ENCODE measurements around the gene KCNQ4. TPM values are rescaled to one million over a fixed set of nuclear protein-coding genes. Genes with fewer than 3 reads are reported as not detected.

KCNQ4 gene
- total and polyA plus RNA-seq, 2 experiments from 2014 or later, result 1.3 to 3.0 TPM

GRCh38 chr1:40758578-40759343, 24.8 kb upstream of the KCNQ4 start (continued):
- TF ChIP-seq JUNB (IDR thresholded peaks at IDR 0.05; ENCODE audit: unreplicated experiment), result no peak
- no peak for TF ChIP-seq ZNF331 (CRISPR knock-in tag; IDR thresholded peaks at IDR 0.05; ENCODE audit: low read depth)
- TF ChIP-seq POLR2AphosphoS5 (IDR thresholded peaks at IDR 0.05; ENCODE audit: low read depth), result no peak
- TF ChIP-seq STAT1 (IDR thresholded peaks at IDR 0.05; ENCODE audit: unreplicated experiment), result no peak
- no peak for TF ChIP-seq ETS1 (IDR thresholded peaks at IDR 0.05)
- no peak for TF ChIP-seq REST (IDR thresholded peaks at IDR 0.05; ENCODE audit: unreplicated experiment)
- TF ChIP-seq NANOG (IDR thresholded peaks at IDR 0.05; ENCODE audit: borderline replicate concordance), result no peak

- no peak overlapping the region for H3K4me3 Mint-ChIP-seq
- no peak overlapping the region for H3K27ac Mint-ChIP-seq
- Histone ChIP-seq H3K9me2 (ENCODE audit: insufficient read depth) (no peaks in the 10 kb centered on the region), H3K27ac (ENCODE audit: low read depth) (no peak overlapping the region), H3K4me1 (ENCODE audit: insufficient read depth) (no peaks in the 10 kb centered on the region), H3K27me3 (ENCODE audit: insufficient read depth) (no peaks in the 10 kb centered on the region), H3K79me2 (replicated peaks; ENCODE audit: insufficient read depth) (no peaks in the 10 kb centered on the region), H3F3A (replicated peaks; ENCODE audit: low read depth) (no peaks in the 10 kb centered on the region), H4K20me1 (replicated peaks; ENCODE audit: insufficient read depth) (peaks cover 8% of the 10 kb centered on the region), H3K36me3 (ENCODE audit: insufficient read depth) (peaks cover 38% of the 10 kb centered on the region), H3K4me3 (no peak overlapping the region), H2AFZ (no peak overlapping the region), H3K4me2 (no peak overlapping the region)
- H3K36me3 Mint-ChIP-seq (ENCODE audit: low read depth), result peaks cover 79% of the 10 kb centered on the region
- no peaks in the 10 kb centered on the region for H3K4me1 Mint-ChIP-seq
- ATAC-seq, result no peak
- no peaks in the 10 kb centered on the region for H3K9me3 Mint-ChIP-seq
- no peak for TF ChIP-seq CREB1 (CRISPR knock-in tag; IDR thresholded peaks at IDR 0.05; ENCODE audit: low read depth)
- TF ChIP-seq ZNF114 (CRISPR knock-in tag; IDR thresholded peaks at IDR 0.05), result no peak
- no peak for TF ChIP-seq POLR2AphosphoS5 (IDR thresholded peaks at IDR 0.05; ENCODE audit: low read depth)
- no peak for TF ChIP-seq ZNF331 (CRISPR knock-in tag; IDR thresholded peaks at IDR 0.05; ENCODE audit: low read depth)
- TF ChIP-seq ZNF462 (CRISPR knock-in tag; IDR thresholded peaks at IDR 0.05), result no peak
- TF ChIP-seq EZH2 (IDR thresholded peaks at IDR 0.05; ENCODE audit: low read depth, unreplicated experiment), result no peak
- TF ChIP-seq STAT1 (IDR thresholded peaks at IDR 0.05; ENCODE audit: unreplicated experiment), result no peak
- TF ChIP-seq NANOG (IDR thresholded peaks at IDR 0.05; ENCODE audit: borderline replicate concordance), result no peak
- peaks cover 2% of the 10 kb centered on the region for H3K27me3 Mint-ChIP-seq (ENCODE audit: insufficient read depth, low read depth, poor library complexity)
- no peak for DNase-seq (ENCODE audit: low spot score)
These were observed 22.6 kb upstream of the KCNQ4 start for GRCh38 chr1:40760984-40761383.

All from GM23338 (cell line).